ENCODE data around the gene TTBK1.

TTBK1 gene

GRCh38 chr6:43256670-43257366 is 13.5 kb downstream of the TTBK1 start:
- DNase-seq = no peak

GRCh38 chr6:43257367-43258145 is 14.3 kb downstream of the TTBK1 start:
- no peak for DNase-seq

DNA sequence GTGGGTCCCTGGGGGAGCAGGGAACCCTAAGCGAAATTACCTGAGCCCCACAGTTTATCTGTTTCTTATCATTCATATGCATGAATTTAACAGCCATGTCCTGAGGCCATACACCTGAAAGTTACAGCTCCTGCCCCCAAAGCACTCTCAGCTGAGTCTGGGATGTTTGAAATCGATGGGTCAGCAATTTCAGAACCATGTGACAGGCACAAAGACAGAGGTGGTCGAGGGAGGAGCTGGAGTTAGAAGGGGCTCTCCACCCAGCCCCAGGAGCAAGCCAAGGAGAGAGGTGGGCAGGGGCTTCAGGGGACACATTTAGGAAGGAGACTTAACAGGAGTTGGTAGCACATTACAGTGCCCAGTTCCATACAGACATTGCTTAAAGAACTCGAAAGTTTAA is 14.9 kb downstream of the TTBK1 start:
- no peak for DNase-seq

- DNase-seq = no peak
These were observed 15.8 kb downstream of the TTBK1 start for GRCh38 chr6:43258807-43259686.

DNA sequence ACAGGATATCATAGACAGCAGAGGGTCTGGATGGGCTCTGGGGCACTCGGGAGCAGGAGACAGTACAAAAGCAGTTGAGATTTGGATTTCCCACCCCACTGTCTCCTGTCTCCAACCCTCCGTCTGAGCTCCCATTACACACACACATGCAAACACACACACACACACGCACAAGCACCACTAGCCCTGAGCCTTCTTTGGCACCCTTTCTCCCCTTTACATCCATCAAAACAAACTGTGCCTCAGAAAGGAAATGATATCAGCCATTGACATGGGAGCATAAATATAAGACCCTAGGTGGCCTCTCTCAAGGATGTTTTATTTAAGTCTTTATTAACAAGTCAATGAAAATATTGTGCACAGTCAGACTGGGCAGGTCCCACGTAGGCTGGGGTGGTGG is 17.5 kb downstream of the TTBK1 start:
- DNase-seq = no peak

- DNase-seq = no peak
These were observed 17.9 kb downstream of the TTBK1 start for GRCh38 chr6:43261198-43261597.

DNA sequence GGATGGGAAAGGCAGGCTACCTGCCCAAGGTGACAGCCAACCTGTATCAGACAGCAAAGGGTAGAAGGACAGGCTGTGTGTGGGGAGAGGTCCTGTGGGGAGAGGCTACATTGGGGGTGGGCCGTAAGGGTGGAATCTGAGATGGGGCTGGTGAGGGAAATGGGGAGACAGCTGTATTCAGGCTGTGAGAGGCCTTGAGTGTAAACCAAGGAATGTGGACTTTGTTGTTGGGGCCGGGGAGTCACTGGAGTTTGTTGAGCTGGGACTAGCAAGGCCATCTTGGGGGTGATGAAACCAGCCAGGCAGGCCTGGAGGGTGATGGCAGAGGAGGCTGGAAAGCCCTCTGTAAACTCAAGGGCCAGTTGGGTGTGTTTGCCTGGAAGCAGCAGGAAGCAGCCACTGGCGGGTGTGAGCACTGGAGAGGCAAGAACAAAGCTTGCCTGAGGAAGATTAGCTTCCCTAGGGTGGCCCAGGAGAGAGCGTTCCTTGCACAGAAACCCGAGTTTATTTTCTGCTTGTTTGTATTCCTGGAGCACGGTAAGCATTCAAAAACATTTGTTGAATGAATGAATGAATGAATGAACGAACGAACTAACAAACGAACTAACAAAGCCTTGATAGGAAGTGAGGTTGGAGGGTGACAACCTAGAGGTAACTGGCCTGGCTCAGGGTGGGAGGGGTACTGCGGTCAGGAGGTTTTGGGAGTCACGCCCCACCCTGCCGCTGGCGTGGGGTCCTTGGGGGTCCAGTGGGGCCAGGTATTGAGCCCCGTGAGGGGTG is 18.9 kb downstream of the TTBK1 start:
- no peak for DNase-seq

DNA sequence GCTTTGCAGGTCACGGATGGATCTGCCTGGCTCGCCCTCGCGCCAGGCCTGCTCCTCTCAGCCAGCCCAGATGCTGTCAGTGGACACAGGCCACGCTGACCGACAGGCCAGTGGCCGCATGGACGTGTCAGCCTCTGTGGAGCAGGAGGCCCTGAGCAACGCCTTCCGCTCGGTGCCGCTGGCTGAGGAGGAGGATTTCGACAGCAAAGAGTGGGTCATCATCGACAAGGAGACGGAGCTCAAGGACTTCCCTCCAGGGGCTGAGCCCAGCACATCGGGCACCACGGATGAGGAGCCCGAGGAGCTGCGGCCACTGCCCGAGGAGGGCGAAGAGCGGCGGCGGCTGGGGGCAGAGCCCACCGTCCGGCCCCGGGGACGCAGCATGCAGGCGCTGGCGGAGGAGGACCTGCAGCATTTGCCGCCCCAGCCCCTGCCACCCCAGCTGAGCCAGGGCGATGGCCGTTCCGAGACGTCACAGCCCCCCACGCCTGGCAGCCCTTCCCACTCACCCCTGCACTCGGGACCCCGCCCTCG is 19.6 kb downstream of the TTBK1 start:
- no peak for DNase-seq

DNA sequence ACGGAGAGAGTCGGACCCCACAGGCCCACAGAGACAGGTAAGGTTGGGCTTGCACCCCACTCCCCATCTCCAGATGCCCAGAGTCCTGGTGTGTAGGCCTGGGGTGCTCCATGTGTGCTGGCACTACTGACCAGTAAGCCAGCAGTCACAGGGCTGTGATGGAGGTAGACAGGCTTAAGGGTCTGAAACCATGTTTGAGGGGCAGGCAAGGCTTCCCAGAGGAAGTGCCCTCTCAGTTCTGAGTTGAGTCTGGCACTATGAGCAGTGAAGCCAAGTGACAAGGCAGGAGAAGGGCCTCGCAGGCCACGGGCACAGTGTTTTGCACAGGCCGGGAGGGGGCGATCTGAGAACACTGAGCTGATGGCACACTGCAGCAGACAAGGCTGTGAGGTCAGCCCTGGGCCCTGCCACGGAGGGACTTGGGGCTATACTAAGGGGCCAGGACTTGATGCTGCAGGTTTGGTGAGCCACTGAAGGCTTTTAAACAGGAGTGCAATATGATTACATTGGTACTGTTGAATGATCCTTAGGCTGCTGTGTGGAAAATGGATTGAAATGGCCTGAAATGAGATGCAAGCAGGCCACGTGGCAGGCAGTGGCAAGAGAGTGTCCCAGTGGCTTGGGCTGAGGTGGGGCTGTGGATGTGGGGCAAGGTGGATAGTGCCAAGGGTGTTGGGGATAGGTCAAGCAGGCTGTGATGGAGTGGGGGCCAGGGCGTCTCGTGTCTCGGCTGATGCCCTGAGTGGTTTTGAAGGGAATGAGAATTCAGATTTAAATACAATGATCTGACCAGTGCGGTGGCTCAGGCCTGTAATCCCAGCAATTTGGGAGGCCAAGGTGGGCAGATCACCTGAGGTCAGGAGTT is 20.3 kb downstream of the TTBK1 start:
- peak; percentile 80 for DNase-seq

DNA sequence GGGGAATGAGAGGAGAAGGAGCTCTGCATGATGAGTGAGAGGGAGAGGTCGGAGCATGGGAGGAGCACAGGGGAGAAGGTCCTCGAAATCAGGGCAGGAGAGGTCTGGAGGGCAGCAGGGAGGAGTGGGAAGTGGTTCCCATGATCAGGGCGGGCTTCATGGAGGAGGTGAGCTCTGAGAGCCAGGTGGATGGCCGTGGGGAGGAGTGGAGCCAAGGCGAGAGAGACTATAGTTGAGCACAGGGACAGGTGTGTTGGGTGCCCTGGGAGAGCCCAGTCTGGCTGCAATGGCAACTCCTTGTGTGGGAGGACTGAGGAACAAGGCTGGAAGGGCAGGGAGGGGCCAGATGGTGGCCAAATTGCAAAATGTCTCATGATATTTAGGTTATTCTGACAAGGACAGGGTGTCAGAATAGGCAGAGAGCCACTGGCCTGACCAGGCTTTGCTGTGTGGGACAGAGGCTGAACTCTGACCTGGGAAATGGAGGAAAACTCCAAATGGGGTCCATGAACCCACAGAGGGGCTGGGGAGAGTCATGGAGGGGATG is 21.4 kb downstream of the TTBK1 start:
- no peak for DNase-seq

- DNase-seq = no peak
These were observed 22.3 kb downstream of the TTBK1 start for GRCh38 chr6:43265564-43265963.

GRCh38 chr6:43267619-43268354 is 24.5 kb downstream of the TTBK1 start:
- no peak for DNase-seq

GRCh38 chr6:43268355-43268700 is 25.0 kb downstream of the TTBK1 start:
- no peak for DNase-seq

- DNase-seq = no peak
These were observed 25.5 kb downstream of the TTBK1 start for GRCh38 chr6:43268782-43269272.

DNA sequence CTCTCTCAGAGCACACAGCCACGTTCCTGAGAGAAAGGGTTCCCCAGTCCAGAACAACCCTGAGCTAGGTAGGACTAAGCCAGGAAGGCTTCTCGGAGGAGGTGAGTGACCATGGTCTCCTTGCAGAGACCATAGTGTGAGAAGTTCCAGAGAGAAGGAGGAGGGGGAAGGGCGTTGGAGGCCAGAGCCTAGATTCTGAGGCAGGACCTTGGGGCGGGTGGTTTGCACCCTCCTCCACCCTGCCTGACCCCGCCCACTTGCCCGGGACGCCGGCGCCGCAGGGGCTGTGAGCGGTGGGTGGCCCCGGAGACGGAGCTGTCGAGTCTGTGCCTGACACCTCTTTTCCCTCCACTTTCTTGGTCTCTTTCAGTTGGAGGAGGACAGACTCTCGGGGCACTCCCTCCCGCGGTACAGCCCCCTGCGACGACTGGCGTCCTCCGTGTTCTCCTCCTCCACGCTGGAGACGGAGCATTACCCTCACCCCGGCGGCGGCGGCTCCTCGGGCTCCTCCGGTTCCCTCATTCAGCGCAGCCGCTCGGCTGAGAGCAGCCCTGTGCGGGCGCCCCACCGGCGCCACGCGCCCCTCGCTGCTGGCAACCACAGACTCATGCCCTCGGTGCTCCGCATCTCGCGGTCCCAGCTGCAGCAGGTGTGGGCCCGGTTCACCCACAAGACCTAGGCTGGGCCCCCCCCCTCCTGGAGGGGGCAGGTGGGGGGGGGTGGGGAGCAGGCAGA is 26.2 kb downstream of the TTBK1 start:
- DNase-seq = peak; percentile 42

DNA sequence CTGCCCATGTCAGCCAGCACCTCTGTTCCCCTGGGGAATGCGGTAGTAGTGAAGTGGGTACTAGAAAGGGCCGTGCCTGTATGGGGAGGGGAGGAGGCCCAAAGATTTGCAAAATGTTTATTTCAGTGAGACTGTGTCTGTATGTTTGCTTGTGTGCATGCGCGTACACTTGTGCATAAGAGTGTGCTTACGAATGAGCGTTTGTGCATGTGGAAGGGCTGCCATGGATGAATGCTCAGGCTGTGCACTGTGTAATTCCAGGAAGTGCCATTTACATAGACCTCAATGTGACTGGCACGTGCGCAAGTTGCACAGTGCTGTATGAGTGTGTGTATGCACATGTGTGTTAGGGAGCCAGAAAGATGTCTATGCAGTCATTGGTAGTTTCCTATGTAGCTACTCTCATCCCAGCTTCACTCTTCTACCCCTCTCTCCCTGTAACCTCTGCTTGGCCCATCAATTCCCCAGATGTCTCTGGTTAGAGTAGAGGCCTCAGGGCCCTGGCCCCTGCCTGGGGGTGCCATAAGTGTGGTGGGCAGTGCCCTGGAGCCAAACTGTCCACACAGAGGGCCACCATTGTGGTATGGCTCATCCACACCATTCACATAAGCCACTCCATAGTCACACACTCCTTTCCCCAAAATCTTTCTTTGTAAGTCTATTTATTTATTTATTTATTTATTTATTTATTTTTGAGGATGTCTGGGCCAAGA is 28.0 kb downstream of the TTBK1 start:
- DNase-seq = no peak

DNA sequence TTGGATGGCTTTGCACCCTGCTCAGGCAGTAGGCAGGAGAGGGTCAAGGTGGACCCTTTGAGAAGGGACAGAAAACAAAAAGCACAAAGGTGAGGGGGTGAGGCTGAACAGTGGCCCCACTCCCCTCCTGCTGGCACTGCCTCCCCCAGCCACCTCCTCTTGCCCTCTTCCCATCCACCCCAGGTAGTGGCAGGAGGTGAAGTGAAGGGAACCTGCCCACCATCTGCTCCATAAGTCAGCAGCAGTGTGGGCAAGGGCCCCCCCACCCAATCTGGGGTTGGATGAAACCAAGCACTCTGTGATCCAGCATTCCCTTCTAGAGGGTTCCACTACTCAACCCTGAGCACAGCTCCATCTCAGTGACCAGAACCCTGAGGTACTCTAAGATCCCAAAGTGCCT is 28.7 kb downstream of the TTBK1 start:
- DNase-seq = no peak

- no peak for DNase-seq
These were observed 30.4 kb downstream of the TTBK1 start for GRCh38 chr6:43273707-43274106.
